Activated B cell treated with CpG ODN at 0.5 μM for 24 hours (primary cell): ENCODE measurements around the gene SEL1L3. TPM values are rescaled to one million over a fixed set of nuclear protein-coding genes. Genes with fewer than 3 reads are reported as not detected.

Experiments used
- ATAC-seq: fragments of 200-7000 bp; cut with Tn5 transposase; one replicate; pipeline ENCODE4 v1.10.0; 2021; ENCODE audit warnings: low read depth, mild to moderate bottlenecking, moderate library complexity
- CTCF ChIA-PET: fragments of 350-600 bp; sonication (Branson Sonifier 250); formaldehyde crosslinking; loops from one replicate; lab custom pipeline; 2021; ENCODE audit warnings: antibody characterized with exemption; lab: Charles Lee
- POLR2A ChIA-PET: fragments of 350-600 bp; sonication (Branson Sonifier 250); formaldehyde crosslinking; loops from one replicate; lab custom pipeline; 2021; ENCODE audit warnings: antibody characterized with exemption; lab: Charles Lee
- DNase-seq: peaks from one replicate; pipeline ENCODE4 v3.0.0; 2022
- H3K27ac Mint-ChIP-seq: one replicate; pipeline ENCODE4 v1.8.0; 2020; ENCODE audit warnings: mixed read lengths
- H3K27me3 Mint-ChIP-seq: one replicate; pipeline ENCODE4 v1.8.0; 2021; ENCODE audit warnings: mixed read lengths
- H3K36me3 Mint-ChIP-seq: one replicate; pipeline ENCODE4 v1.8.0; 2021; ENCODE audit warnings: low read depth, mixed read lengths
- H3K4me1 Mint-ChIP-seq: one replicate; pipeline ENCODE4 v1.8.0; 2021; ENCODE audit warnings: mixed read lengths
- H3K4me3 Mint-ChIP-seq: one replicate; pipeline ENCODE4 v1.8.0; 2020; ENCODE audit warnings: mild to moderate bottlenecking, mixed read lengths
- H3K9me3 Mint-ChIP-seq: one replicate; pipeline ENCODE4 v1.8.0; 2020; ENCODE audit warnings: mixed read lengths
- intact Hi-C: fragments of 100-400 bp; cut with micrococcal nuclease; formaldehyde crosslinking; loops from one replicate; pipeline ENCODE4 v1.15.1; 2024
- total RNA-seq: library from RNA; stranded (reverse); gene quantifications from 2 replicates; pipeline ENCODE4 v1.2.3, GENCODE V29; 2022
- TF ChIP-seq, protein P1 (sequence below): fragments of 200-600 bp; IDR thresholded peaks from one replicate; pipeline ENCODE4 v1.8.0; 2022; ENCODE audit warnings: antibody characterized with exemption, mild to moderate bottlenecking

Gene SEL1L3
- total RNA-seq, 1 donor from 2014 or later = 113 TPM

DNA sequence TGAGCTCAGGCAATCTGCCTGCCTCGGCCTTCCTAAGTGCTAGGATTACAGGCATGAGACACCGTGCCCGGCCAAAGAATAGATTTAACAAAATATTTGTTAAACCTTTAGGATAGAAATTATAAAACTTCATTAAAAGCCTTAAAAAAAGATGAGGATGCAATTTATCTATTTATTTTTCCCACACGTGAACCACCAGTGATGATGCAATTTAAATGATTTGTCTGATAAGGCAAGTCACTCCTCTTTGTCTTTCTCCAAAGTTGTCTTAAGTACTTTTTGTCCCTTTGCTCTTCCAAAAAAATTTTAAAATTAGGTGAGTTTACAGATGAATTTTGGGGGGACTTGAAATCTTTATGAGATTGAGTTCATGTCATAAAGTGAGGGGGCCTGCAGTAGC, 149.0 kb downstream of the SEL1L3 start:
- H3K4me3 Mint-ChIP-seq = no peak overlapping the region
- intact Hi-C loops = no loop called here
- DNase-seq = no peak

DNA sequence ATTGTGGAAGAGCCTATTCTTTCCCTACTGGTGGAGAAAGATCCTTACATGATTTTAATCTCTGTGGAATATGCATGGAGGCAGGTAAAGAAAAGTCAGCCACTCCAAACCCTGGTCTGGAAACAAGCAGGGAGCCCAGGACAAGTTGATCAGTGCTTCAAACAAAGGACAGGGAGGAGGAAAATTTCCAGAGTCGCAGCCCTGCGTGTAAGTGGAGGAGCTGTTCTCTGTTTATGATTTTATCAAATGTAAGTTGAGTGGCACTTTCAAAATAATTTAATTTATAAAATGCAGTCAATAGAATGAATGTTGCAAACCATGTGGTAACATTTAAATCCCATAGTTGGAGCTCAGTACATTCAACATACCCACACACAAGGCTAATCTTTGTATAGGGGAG, 150.2 kb downstream of the SEL1L3 start:
- H3K27me3 Mint-ChIP-seq = no peaks in the 10 kb centered on the region
- DNase-seq = no peak
- no peaks in the 10 kb centered on the region for H3K4me1 Mint-ChIP-seq
- H3K36me3 Mint-ChIP-seq = peaks cover 8% of the 10 kb centered on the region
- H3K9me3 Mint-ChIP-seq = peaks cover 3% of the 10 kb centered on the region
- no peak for ATAC-seq
- no peak overlapping the region for H3K4me3 Mint-ChIP-seq
- intact Hi-C loops = no loop called here
- H3K27ac Mint-ChIP-seq = no peak overlapping the region
- TF ChIP-seq, protein P1, sequence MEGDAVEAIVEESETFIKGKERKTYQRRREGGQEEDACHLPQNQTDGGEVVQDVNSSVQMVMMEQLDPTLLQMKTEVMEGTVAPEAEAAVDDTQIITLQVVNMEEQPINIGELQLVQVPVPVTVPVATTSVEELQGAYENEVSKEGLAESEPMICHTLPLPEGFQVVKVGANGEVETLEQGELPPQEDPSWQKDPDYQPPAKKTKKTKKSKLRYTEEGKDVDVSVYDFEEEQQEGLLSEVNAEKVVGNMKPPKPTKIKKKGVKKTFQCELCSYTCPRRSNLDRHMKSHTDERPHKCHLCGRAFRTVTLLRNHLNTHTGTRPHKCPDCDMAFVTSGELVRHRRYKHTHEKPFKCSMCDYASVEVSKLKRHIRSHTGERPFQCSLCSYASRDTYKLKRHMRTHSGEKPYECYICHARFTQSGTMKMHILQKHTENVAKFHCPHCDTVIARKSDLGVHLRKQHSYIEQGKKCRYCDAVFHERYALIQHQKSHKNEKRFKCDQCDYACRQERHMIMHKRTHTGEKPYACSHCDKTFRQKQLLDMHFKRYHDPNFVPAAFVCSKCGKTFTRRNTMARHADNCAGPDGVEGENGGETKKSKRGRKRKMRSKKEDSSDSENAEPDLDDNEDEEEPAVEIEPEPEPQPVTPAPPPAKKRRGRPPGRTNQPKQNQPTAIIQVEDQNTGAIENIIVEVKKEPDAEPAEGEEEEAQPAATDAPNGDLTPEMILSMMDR = no peak
- ChIA-PET POLR2A (no interaction called here), CTCF (no interaction called here)

More for the DNA sequence above, 149.0 kb downstream of the SEL1L3 start:
- H3K27me3 Mint-ChIP-seq = no peaks in the 10 kb centered on the region
- peaks cover 3% of the 10 kb centered on the region for H3K9me3 Mint-ChIP-seq
- POLR2A ChIA-PET = no interaction called here
- no peak for ATAC-seq
- CTCF ChIA-PET = no interaction called here
- peaks cover 8% of the 10 kb centered on the region for H3K36me3 Mint-ChIP-seq
- no peaks in the 10 kb centered on the region for H3K4me1 Mint-ChIP-seq
- TF ChIP-seq, protein P1 = no peak
- H3K27ac Mint-ChIP-seq = no peak overlapping the region

DNA sequence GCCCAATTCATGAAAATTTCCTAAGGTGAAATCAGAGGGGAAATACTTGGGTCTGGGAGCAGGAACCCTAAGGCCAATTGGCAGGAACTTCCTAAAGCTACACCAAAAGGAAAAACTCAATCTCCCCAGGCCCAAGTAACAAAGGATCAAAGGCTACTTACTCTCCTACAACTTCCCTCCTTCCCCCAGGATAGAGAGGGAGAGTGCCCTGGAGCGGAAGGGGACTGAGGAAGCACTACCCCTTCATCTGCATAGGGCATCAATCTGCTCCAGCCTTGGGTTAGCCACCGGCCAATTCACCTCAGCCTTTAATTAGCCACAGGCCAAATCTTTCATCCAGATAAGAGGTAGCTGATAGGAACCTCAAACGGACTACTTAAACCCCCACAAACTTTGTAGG, 152.2 kb downstream of the SEL1L3 start:
- POLR2A ChIA-PET = no interaction called here
- CTCF ChIA-PET = no interaction called here

DNA sequence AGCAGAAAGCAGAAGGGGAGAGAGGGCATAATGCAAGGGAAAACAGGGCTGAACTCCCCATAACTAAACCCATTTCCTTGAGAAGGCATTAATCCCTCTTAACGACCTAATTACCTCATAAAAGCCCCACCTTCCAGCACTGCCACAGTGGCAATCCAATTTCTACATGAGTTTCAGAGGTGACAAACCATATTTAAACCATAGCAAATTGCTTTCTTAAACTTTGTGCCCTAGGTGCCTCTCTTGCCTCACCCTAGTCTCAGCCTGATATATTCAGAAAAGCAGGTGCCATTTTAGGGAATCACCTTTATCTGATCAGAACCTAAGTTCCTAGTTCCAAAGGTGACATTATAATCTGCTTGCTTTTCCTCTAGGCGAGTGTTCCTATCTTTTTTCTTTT, 158.3 kb downstream of the SEL1L3 start:
- Mint-ChIP-seq H3K36me3 (no peaks in the 10 kb centered on the region), H3K27ac (no peak overlapping the region), H3K4me1 (no peaks in the 10 kb centered on the region), H3K4me3 (no peak overlapping the region), H3K9me3 (peaks cover 3% of the 10 kb centered on the region), H3K27me3 (no peaks in the 10 kb centered on the region)
- DNase-seq (no peak), ATAC-seq (no peak)
- TF ChIP-seq, protein P1 = no peak
- POLR2A ChIA-PET = no interaction called here
- intact Hi-C loops = no loop called here
- CTCF ChIA-PET = no interaction called here

More for the DNA sequence above, 152.2 kb downstream of the SEL1L3 start:
- TF ChIP-seq, protein P1 = no peak
- intact Hi-C loops = no loop called here
- no peak overlapping the region for H3K27ac Mint-ChIP-seq
- H3K9me3 Mint-ChIP-seq = peaks cover 3% of the 10 kb centered on the region
- no peaks in the 10 kb centered on the region for H3K4me1 Mint-ChIP-seq
- no peaks in the 10 kb centered on the region for H3K27me3 Mint-ChIP-seq
- DNase-seq = no peak
- ATAC-seq = no peak
- H3K4me3 Mint-ChIP-seq = no peak overlapping the region
- H3K36me3 Mint-ChIP-seq = peaks cover 8% of the 10 kb centered on the region

DNA sequence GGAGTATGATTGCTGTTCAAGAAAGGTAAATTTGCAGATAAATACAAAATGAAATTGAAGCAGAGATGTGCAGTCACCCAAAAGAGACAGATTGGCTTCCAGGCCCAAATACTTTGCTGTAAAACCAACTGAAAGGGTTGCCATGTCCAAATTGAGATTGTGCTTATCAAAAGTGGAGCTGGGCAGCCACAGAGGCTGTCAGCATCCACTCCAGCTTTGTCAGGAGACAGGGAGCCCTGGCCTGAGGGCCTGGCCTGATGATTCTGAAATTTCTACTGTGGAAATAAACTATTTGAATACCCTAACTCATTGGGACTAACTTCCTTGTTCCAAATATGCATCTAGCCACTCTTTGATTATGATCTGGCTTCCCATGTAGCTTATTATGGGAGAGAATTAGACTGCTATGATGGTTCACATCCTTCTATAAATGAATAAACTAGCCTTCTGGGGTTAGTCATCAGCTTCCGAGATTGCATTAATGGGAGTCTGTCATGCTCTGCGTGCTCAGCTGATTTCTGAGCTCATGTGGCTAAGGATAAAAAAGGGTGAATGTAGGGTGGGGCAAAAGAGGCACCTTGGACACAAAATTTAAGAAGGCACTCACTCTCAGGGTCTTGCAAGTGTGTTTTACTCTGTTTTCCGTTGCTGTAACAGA, 158.9 kb downstream of the SEL1L3 start:
- no peak overlapping the region for H3K27ac Mint-ChIP-seq
- intact Hi-C loops = no loop called here
- H3K9me3 Mint-ChIP-seq = no peaks in the 10 kb centered on the region
- H3K4me1 Mint-ChIP-seq = no peaks in the 10 kb centered on the region
- H3K27me3 Mint-ChIP-seq = no peaks in the 10 kb centered on the region
- CTCF ChIA-PET = no interaction called here
- POLR2A ChIA-PET = no interaction called here
- TF ChIP-seq, protein P1 = no peak
- H3K4me3 Mint-ChIP-seq = no peak overlapping the region
- no peak for DNase-seq
- H3K36me3 Mint-ChIP-seq = no peaks in the 10 kb centered on the region
- no peak for ATAC-seq
